Neural cell (in vitro differentiated cells): ENCODE measurements around the gene CNPY2. TPM values are rescaled to one million over a fixed set of nuclear protein-coding genes. Genes with fewer than 3 reads are reported as not detected.
"Not testable (repeated sequence)": the region's sequence is repeated elsewhere in the genome, so short reads cannot be mapped to it uniquely, and the experiment has no call there.

Experiments used
- H2AFZ ChIP-seq: fragments of 200-600, 300-800 bp; sonication (generic), shearing (Covaris generic); 2 replicates; pipeline ENCODE4 v1.6.0; 2014; ENCODE audit warnings: low read depth, mild to moderate bottlenecking, antibody characterized with exemption, low read length, moderate library complexity
- H3F3A ChIP-seq: fragments of 200-600 bp; shearing (Covaris generic); 2 replicates; pipeline ENCODE4 v1.6.1; 2016; ENCODE audit warnings: mild to moderate bottlenecking, moderate library complexity, mixed read lengths, antibody characterized with exemption, low read length; ENCODE audit not compliant: insufficient read depth, poor library complexity, severe bottlenecking
- H3K27ac ChIP-seq: fragments of 200-600, 300-800 bp; sonication (generic), shearing (Covaris generic); 2 replicates; pipeline ENCODE4 v1.5.1; 2014; ENCODE audit warnings: mild to moderate bottlenecking, low read length, moderate library complexity
- H3K27me3 ChIP-seq: fragments of 300-800, 200-600 bp; sonication (generic), shearing (Covaris generic); 2 replicates; pipeline ENCODE4 v1.6.0; 2014; ENCODE audit warnings: mild to moderate bottlenecking, low read depth, low read length, moderate library complexity; ENCODE audit not compliant: insufficient read depth
- H3K36me3 ChIP-seq: fragments of 300-800, 200-600 bp; sonication (generic), shearing (Covaris generic); 2 replicates; pipeline ENCODE4 v1.5.1; 2014; ENCODE audit warnings: mild to moderate bottlenecking, antibody characterized with exemption, low read length, moderate library complexity; ENCODE audit not compliant: insufficient read depth
- H3K4me2 ChIP-seq: fragments of 300-800, 200-600 bp; sonication (generic), shearing (Covaris generic); 2 replicates; pipeline ENCODE4 v1.6.0; 2014; ENCODE audit warnings: mild to moderate bottlenecking, low read length
- H3K4me3 ChIP-seq: fragments of 300-800, 200-600 bp; sonication (generic), shearing (Covaris generic); 2 replicates; pipeline ENCODE4 v1.5.1; 2014; ENCODE audit warnings: mild to moderate bottlenecking, low read length, moderate library complexity
- H3K79me2 ChIP-seq: fragments of 200-600 bp; shearing (Covaris generic); replicated peaks from 2 replicates; pipeline ENCODE4 v1.6.0; 2014; ENCODE audit warnings: mild to moderate bottlenecking, low read length, moderate library complexity; ENCODE audit not compliant: insufficient read depth
- H3K9ac ChIP-seq: fragments of 300-800, 200-600 bp; sonication (generic), shearing (Covaris generic); 2 replicates; pipeline ENCODE4 v1.6.1; 2016; ENCODE audit warnings: mild to moderate bottlenecking, low read length, mixed read lengths
- H3K9me2 ChIP-seq: fragments of 200-600 bp; shearing (Covaris generic); 2 replicates; pipeline ENCODE4 v1.6.1; 2016; ENCODE audit warnings: mild to moderate bottlenecking, low read length, mixed read lengths; ENCODE audit not compliant: insufficient read depth
- H3K9me3 ChIP-seq: fragments of 200-600, 300-800 bp; sonication (generic), shearing (Covaris generic); 2 replicates; pipeline ENCODE4 v1.6.1; 2016; ENCODE audit warnings: mild to moderate bottlenecking, mixed run types, low read length, moderate library complexity, mixed read lengths
- H4K20me1 ChIP-seq: fragments of 200-600 bp; shearing (Covaris generic); 2 replicates; pipeline ENCODE4 v1.6.1; 2016; ENCODE audit warnings: mild to moderate bottlenecking, mixed run types; ENCODE audit not compliant: insufficient read depth
- CTCF ChIP-seq: fragments of 450-650 bp; IDR thresholded peaks from 2 replicates; pipeline ENCODE4 v1.5.1; 2014; ENCODE audit warnings: antibody characterized with exemption, mild to moderate bottlenecking, moderate library complexity; ENCODE audit not compliant: poor library complexity, severe bottlenecking
- EP300 ChIP-seq: fragments of 450-650 bp; conservative IDR thresholded peaks from 2 replicates; pipeline ENCODE4 v1.6.1; 2014; ENCODE audit warnings: antibody characterized with exemption, mild to moderate bottlenecking, moderate library complexity; ENCODE audit not compliant: poor library complexity, severe bottlenecking
- EZH2 ChIP-seq: fragments of 200-600, 300-800 bp; shearing (Covaris generic), sonication (generic); IDR thresholded peaks from 2 replicates; pipeline ENCODE4 v1.6.1; 2014; ENCODE audit warnings: antibody characterized with exemption, low read length, borderline replicate concordance, mild to moderate bottlenecking; ENCODE audit not compliant: insufficient read depth, poor library complexity, severe bottlenecking
- MXI1 ChIP-seq: fragments of 450-650 bp; conservative IDR thresholded peaks from 2 replicates; pipeline ENCODE4 v1.6.1; 2014; ENCODE audit warnings: antibody characterized with exemption, mild to moderate bottlenecking; ENCODE audit not compliant: poor library complexity, severe bottlenecking
- POLR2AphosphoS5 ChIP-seq: IDR thresholded peaks from 2 replicates; pipeline ENCODE4 v1.6.1; 2012
- RAD21 ChIP-seq: fragments of 450-650 bp; conservative IDR thresholded peaks from 2 replicates; pipeline ENCODE4 v1.6.1; 2014; ENCODE audit warnings: antibody characterized with exemption, mild to moderate bottlenecking, moderate library complexity
- REST ChIP-seq: IDR thresholded peaks from 2 replicates; pipeline ENCODE4 v1.6.1; 2012; ENCODE audit warnings: borderline replicate concordance
- SMC3 ChIP-seq: fragments of 450-650 bp; conservative IDR thresholded peaks from 2 replicates; pipeline ENCODE4 v1.6.1; 2014; ENCODE audit warnings: antibody characterized with exemption, mild to moderate bottlenecking, moderate library complexity; ENCODE audit not compliant: poor library complexity
- TAF1 ChIP-seq: IDR thresholded peaks from 2 replicates; pipeline ENCODE4 v1.6.1; 2012; ENCODE audit warnings: low read depth
- polyA plus RNA-seq: library from polyadenylated mRNA; depleted of rRNA; stranded (reverse); fragments of >200 nt; gene quantifications from 2 replicates; pipeline ENCODE4 v1.2.3, GENCODE V29; 2014

CNPY2 gene
- polyA plus RNA-seq, 1 donor from 2014 or later: 175 TPM

DNA sequence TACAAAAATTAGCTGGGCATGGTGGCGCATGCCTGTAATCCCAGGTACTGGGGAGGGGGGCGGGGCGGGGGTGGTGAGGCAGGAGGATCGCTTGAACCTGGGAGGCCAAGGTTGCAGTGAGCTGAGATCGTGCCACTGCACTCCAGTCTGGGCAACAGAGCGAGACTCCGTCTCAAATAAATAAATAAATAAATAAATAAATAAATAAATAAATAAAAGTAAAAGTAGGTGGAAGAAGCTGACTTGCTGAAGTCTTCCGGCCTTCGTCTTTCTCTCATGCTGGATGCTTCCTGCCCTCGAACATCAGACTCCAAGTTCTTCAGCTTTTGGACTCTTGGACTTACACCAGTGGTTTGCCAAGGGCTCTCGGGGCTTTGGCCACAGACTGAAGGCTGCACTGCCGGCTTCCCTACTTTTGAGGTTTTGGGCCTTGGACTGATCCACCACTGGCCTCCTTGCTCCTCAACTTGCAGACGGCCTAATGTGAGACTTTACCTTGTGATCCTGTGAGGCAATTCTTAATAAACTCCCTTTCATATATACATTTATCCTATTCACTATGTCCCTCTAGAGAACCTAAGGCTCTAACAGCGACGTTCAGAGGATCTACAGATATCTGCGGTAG, 49.6 kb downstream of the CNPY2 start:
- H3K9ac ChIP-seq: peak overlapping the region; percentile 80
- H3K4me3 ChIP-seq: peak overlapping the region; percentile 83
- H2AFZ ChIP-seq: peak overlapping the region; percentile 89
- H3K36me3 ChIP-seq, H4K20me1 ChIP-seq, H3F3A ChIP-seq, H3K79me2 ChIP-seq, H3K9me3 ChIP-seq, H3K9me2 ChIP-seq, H3K27me3 ChIP-seq: not testable (repeated sequence)
- peak overlapping the region; percentile 80 for H3K27ac ChIP-seq
- H3K4me2 ChIP-seq: peak overlapping the region; percentile 63

DNA sequence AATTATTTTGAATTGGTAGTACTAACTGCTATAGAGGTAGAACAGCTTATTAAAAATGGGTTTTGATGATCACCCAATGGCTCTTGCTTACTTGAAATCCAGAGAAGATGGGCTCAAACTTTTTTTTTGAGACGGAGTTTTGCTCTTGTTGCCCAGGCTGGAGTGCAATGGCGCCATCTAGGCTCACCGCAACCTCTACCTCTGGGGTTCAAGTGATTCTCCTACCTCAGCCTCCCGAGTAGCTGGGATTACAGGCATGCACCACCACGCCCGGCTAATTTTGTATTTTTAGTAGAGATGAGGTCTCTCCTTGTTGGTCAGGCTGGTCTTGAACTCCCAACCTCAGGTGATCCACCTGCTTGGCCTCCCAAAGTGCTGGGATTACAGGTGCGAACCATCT, 52.8 kb downstream of the CNPY2 start:
- not testable (repeated sequence) for H3K36me3 ChIP-seq, H3K4me2 ChIP-seq, H3K4me3 ChIP-seq, H3K27ac ChIP-seq, H2AFZ ChIP-seq, H3K79me2 ChIP-seq, H3K9me3 ChIP-seq, H4K20me1 ChIP-seq, H3K9me2 ChIP-seq, H3K27me3 ChIP-seq, H3F3A ChIP-seq, H3K9ac ChIP-seq

- no peak overlapping the region for H3K4me2 ChIP-seq
Observed at GRCh38 chr12:56261503-56262232, 54.1 kb downstream of the CNPY2 start.

More at GRCh38 chr12:56261503-56262232, 54.1 kb downstream of the CNPY2 start:
- H4K20me1 ChIP-seq: no peaks in the 10 kb centered on the region
- H3K9me2 ChIP-seq: no peaks in the 10 kb centered on the region
- H3K9ac ChIP-seq: no peak overlapping the region
- no peaks in the 10 kb centered on the region for H3K27me3 ChIP-seq
- H3K79me2 ChIP-seq: peaks cover 12% of the 10 kb centered on the region
- H3K4me3 ChIP-seq: no peak overlapping the region
- H3K9me3 ChIP-seq: no peaks in the 10 kb centered on the region
- no peaks in the 10 kb centered on the region for H3K36me3 ChIP-seq
- H2AFZ ChIP-seq: no peak overlapping the region
- no peak overlapping the region for H3K27ac ChIP-seq
- no peak for TF ChIP-seq MXI1
- no peak for TF ChIP-seq TAF1
- no peak for TF ChIP-seq EP300
- TF ChIP-seq EZH2: no peak
- no peak for TF ChIP-seq CTCF
- TF ChIP-seq RAD21: no peak
- no peak for TF ChIP-seq REST
- TF ChIP-seq SMC3: no peak
- TF ChIP-seq POLR2AphosphoS5: no peak
- H3F3A ChIP-seq: no peaks in the 10 kb centered on the region
